Measurements from ENCODE around the gene SND1.

The SND1 gene

GRCh38 chr7:127791446-127792189, 139.6 kb downstream of the SND1 start:
- no peak overlapping the region for H3K4me3 ChIP-seq (ENCODE audit: low read depth, low read length)
- TF ChIP-seq CTCF (IDR thresholded peaks at IDR 0.05; ENCODE audit: low read depth, low read length): no peak

GRCh38 chr7:127792528-127793342, 140.7 kb downstream of the SND1 start:
- no peak overlapping the region for H3K4me3 ChIP-seq (ENCODE audit: low read depth, low read length)
- TF ChIP-seq CTCF (IDR thresholded peaks at IDR 0.05; ENCODE audit: low read depth, low read length): peak; percentile 54

- no peak for TF ChIP-seq CTCF (IDR thresholded peaks at IDR 0.05; ENCODE audit: low read depth, low read length)
- no peak overlapping the region for H3K4me3 ChIP-seq (ENCODE audit: low read depth, low read length)
These were observed 141.6 kb downstream of the SND1 start for GRCh38 chr7:127793582-127793981.

- no peak for TF ChIP-seq CTCF (IDR thresholded peaks at IDR 0.05; ENCODE audit: low read depth, low read length)
- H3K4me3 ChIP-seq (ENCODE audit: low read depth, low read length): no peak overlapping the region
These were observed 142.1 kb downstream of the SND1 start for GRCh38 chr7:127794136-127794535.

- no peak for TF ChIP-seq CTCF (IDR thresholded peaks at IDR 0.05; ENCODE audit: low read depth, low read length)
- no peak overlapping the region for H3K4me3 ChIP-seq (ENCODE audit: low read depth, low read length)
These were observed 142.6 kb downstream of the SND1 start for GRCh38 chr7:127794551-127794950.

- no peak for TF ChIP-seq CTCF (IDR thresholded peaks at IDR 0.05; ENCODE audit: low read depth, low read length)
- no peak overlapping the region for H3K4me3 ChIP-seq (ENCODE audit: low read depth, low read length)
These were observed 146.0 kb downstream of the SND1 start for GRCh38 chr7:127798023-127798422.

GRCh38 chr7:127798769-127799372, 146.9 kb downstream of the SND1 start:
- no peak for TF ChIP-seq CTCF (IDR thresholded peaks at IDR 0.05; ENCODE audit: low read depth, low read length)
- no peak overlapping the region for H3K4me3 ChIP-seq (ENCODE audit: low read depth, low read length)
